Mucosa of descending colon (tissue), 3 donors: ENCODE data around the gene OSBPL5. TPM values are rescaled to one million over a fixed set of nuclear protein-coding genes. Genes with fewer than 3 reads are reported as not detected.

Source experiments
- ATAC-seq: fragments of 200-7000 bp; cut with Tn5 transposase; one replicate; pipeline ENCODE4 v1.9.1; 2020; ENCODE audit warnings: mild to moderate bottlenecking, moderate library complexity
- DNase-seq, 3 donors: peaks; one replicate each; pipeline ENCODE4 v3.0.0-alpha.2; 2020
- H3K36me3 ChIP-seq: fragments of 200-600 bp; one replicate; pipeline ENCODE4 v1.8.0; 2021; ENCODE audit warnings: low read depth, mild to moderate bottlenecking
- H3K4me1 ChIP-seq: fragments of 200-600 bp; one replicate; pipeline ENCODE4 v1.8.0; 2021; ENCODE audit warnings: low read depth, mild to moderate bottlenecking
- H3K4me3 ChIP-seq: fragments of 200-600 bp; one replicate; pipeline ENCODE4 v1.8.0; 2021; ENCODE audit warnings: mild to moderate bottlenecking
- H3K9me3 ChIP-seq: fragments of 200-600 bp; one replicate; pipeline ENCODE4 v1.8.0; 2021; ENCODE audit warnings: mild to moderate bottlenecking
- intact Hi-C, 2 donors: fragments of 100-400 bp; cut with DNase I in 1 of 2; cut with micrococcal nuclease in 1 of 2; formaldehyde crosslinking; loops; one replicate each; pipeline versions ENCODE4 v1.11.0 to v1.11.1; 2022; cut with DNase I, micrococcal nuclease
- total RNA-seq, 3 donors: library from RNA; stranded (reverse); fragmentation: NEBNext Ultra II Directional in 2 of 3; extraction: Animal tissue kit (Norgen Biotek cat#: 25700) in 2 of 3; gene quantifications; one replicate each; pipeline versions ENCODE4 v1.2.1 to v1.2.4, GENCODE V29; 2021 to 2023
- TF ChIP-seq, protein P1 (sequence below): fragments of 200-600 bp; IDR thresholded peaks from one replicate; pipeline ENCODE4 v1.8.0; 2022; ENCODE audit warnings: antibody characterized with exemption, mild to moderate bottlenecking
- donor health status: DM: no; HTN: no; CAD: no; lungs with moderate emphysema.
- donor health status: DM: no; HTN: no; CAD: no.
- donor health status: DM: no; HTN: yes; CAD: no.

The OSBPL5 gene
- total RNA-seq, 3 donors from 2014 or later: 43.6 to 64.1 (median 52.4) TPM

GRCh38 chr11:3099178-3099577 lies 65.9 kb downstream of the OSBPL5 start:
- TF ChIP-seq, protein P1, sequence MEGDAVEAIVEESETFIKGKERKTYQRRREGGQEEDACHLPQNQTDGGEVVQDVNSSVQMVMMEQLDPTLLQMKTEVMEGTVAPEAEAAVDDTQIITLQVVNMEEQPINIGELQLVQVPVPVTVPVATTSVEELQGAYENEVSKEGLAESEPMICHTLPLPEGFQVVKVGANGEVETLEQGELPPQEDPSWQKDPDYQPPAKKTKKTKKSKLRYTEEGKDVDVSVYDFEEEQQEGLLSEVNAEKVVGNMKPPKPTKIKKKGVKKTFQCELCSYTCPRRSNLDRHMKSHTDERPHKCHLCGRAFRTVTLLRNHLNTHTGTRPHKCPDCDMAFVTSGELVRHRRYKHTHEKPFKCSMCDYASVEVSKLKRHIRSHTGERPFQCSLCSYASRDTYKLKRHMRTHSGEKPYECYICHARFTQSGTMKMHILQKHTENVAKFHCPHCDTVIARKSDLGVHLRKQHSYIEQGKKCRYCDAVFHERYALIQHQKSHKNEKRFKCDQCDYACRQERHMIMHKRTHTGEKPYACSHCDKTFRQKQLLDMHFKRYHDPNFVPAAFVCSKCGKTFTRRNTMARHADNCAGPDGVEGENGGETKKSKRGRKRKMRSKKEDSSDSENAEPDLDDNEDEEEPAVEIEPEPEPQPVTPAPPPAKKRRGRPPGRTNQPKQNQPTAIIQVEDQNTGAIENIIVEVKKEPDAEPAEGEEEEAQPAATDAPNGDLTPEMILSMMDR: no peak
- Histone ChIP-seq H3K36me3 (no peaks in the 10 kb centered on the region), H3K4me1 (no peaks in the 10 kb centered on the region), H3K4me3 (no peak overlapping the region), H3K9me3 (no peaks in the 10 kb centered on the region)
- ATAC-seq (no peak), DNase-seq (no peak)
- intact Hi-C loops: no loop called here

- TF ChIP-seq, protein P1: no peak
- Histone ChIP-seq H3K36me3 (no peaks in the 10 kb centered on the region), H3K4me1 (no peaks in the 10 kb centered on the region), H3K9me3 (no peaks in the 10 kb centered on the region), H3K4me3 (no peak overlapping the region)
- intact Hi-C loops: no loop called here
- ATAC-seq (no peak), DNase-seq (no peak)
Observed at GRCh38 chr11:3096909-3097530, 68.1 kb downstream of the OSBPL5 start.

DNA sequence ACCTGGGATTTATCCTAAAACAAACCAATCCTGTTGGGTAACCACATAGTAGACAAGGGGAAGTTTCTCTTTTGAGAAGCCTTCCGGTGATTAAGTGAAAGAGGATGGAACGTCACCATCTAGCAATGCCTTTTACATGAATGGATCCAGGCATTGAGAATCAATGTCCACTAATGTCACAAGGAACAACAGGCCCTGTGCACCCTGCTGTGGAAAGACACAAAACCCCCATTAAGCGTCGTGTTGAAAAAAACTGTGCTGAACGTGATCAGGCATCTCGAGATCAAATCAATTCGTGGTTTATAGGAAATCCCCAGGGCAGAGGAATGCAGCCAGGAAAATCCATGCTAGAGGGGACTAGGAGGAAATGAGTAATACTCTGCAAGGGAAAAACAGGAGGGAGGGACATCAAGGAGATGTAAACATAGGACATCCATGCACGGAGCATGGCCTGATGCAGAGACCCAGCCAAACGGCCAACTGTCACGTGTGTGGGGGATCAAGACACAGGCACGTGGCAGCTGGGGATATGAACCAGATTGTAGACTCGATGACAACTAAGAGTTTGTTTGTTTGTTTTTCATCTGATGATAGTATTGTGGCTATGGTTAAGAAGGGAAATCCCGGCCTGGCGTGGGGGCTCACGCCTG lies 69.3 kb downstream of the OSBPL5 start:
- H3K9me3 ChIP-seq: no peaks in the 10 kb centered on the region
- H3K36me3 ChIP-seq: no peaks in the 10 kb centered on the region
- intact Hi-C loops: no loop called here
- DNase-seq (peak in 1 of 3 donors; percentile 31), ATAC-seq (no peak)
- H3K4me1 ChIP-seq: no peaks in the 10 kb centered on the region
- no peak overlapping the region for H3K4me3 ChIP-seq
- TF ChIP-seq, protein P1: no peak

DNA sequence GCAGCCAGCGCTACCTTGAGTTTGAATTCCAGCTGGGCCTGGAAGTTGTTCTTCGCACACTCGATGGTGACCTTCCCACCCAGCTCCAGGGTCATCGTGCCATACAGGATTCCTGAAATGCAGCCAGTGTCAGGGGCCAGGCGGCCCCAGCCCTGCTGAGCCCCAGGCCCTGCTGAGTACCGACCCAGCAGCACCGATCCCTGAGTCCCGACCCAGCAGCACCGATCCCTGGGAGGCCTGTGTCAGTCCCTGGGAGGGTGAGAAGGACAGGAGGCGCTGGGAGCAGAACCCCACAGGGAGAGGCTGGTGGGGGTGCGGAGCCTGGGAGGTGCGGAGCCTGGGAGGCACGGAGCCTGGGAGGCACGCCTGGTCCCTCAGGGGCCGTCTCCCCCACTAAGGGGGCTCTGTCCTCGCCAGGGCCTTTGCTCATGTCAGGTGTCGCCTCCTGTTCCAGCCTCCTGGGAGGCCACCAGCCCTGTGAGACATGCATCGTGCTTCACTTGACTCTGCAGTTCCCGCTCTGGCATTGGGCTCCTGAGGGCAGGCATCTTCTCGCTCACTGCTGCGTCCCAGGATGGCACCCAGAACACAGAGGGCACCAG lies 70.8 kb downstream of the OSBPL5 start:
- no peaks in the 10 kb centered on the region for H3K4me1 ChIP-seq
- ATAC-seq: no peak
- TF ChIP-seq, protein P1: no peak
- no peaks in the 10 kb centered on the region for H3K36me3 ChIP-seq
- intact Hi-C loops: loop anchor here (5.0 kb wide), 1 partner anchor 57 kb away; no protein-coding TSS in a partner anchor
- no peak for DNase-seq
- H3K9me3 ChIP-seq: no peaks in the 10 kb centered on the region
- no peak overlapping the region for H3K4me3 ChIP-seq

DNA sequence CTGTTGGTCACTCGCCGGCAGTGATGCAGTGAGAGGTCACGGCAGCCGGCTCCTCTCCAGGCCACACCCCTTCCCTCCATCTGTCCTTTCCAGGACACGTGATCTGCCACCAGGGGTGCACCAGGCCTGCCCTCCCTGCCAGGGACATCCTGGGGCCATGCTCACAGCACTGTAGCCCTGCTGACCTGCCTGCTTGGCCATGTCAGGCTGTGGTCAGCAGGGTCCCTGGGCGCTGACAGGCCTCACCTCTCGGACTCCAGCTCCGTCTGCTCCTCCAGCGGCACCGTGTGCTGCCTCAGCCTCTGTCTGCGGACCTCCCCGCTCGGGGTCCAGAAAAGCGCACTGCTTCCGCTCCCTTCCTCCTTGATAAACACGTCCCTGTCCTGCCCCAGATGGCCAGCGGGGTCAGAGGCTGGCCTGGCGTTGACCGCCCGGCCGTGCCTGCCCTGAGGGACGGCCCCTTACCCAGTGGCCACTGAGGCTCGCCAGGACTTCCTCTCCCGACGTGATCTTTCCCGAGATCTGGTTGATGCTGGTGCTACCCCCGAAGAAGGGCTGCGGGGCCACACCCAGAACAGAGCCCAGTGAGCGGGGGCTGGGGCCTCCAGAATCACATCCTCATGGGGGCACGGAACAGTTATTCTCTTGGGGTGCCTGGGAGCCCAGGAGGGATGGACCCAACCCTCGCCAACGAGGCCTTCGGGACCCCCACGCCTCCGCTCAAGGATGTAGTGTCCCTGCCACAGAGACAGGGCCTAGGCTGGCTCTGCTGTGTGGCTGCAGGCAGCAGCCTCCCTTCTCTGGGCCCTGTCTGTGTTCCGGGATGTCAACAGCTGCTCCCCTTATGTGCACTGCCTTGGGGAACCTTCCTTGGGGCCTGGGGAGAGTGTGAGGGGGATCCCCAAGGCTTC lies 71.6 kb downstream of the OSBPL5 start:
- Histone ChIP-seq H3K4me1 (no peaks in the 10 kb centered on the region), H3K36me3 (no peaks in the 10 kb centered on the region), H3K4me3 (no peak overlapping the region), H3K9me3 (no peaks in the 10 kb centered on the region)
- intact Hi-C loops: loop anchor here (5.0 kb wide), 1 partner anchor 56 kb away; no protein-coding TSS in a partner anchor
- TF ChIP-seq, protein P1: no peak
- DNase-seq: no peak
- ATAC-seq: peak; percentile 3
